ENCODE measurements around the gene AGBL4.

GRCh38 chr1:49333906-49334305 lies 689.8 kb downstream of the AGBL4 start:
- TF ChIP-seq CTCF (conservative IDR thresholded peaks at IDR 0.05 in 1 of 2, IDR thresholded peaks at IDR 0.05 in 1 of 2; ENCODE audit: extremely low read depth in 1 of 2, insufficient read depth in 1 of 2, low read depth in 1 of 2, low read length in 2 of 2) (no peak), EZH2 (IDR thresholded peaks at IDR 0.05; ENCODE audit: borderline replicate concordance, low read length) (no peak)

Data from mammary epithelial cell (primary cell).